GM12878 (cell line): ENCODE measurements around the gene NT5C2.

Source experiments
- BRCA1 ChIP-seq: IDR thresholded peaks from 2 replicates; pipeline ENCODE4 v1.6.1; 2011; ENCODE audit warnings: low read depth, low read length, improper control_type of control experiment
- CUX1 ChIP-seq: IDR thresholded peaks from 2 replicates; pipeline ENCODE4 v1.6.1; 2012; ENCODE audit warnings: improper control_type of control experiment, low read depth, low read length; ENCODE audit not compliant: insufficient replicate concordance
- EED ChIP-seq: sonication (generic); IDR thresholded peaks from 2 replicates; pipeline ENCODE4 v1.6.1; 2016; ENCODE audit warnings: antibody characterized with exemption, low read depth
- JUNB ChIP-seq: IDR thresholded peaks from 2 replicates; pipeline ENCODE4 v1.6.1; 2016; ENCODE audit warnings: antibody characterized with exemption, mild to moderate bottlenecking
- MAX ChIP-seq: IDR thresholded peaks from 2 replicates; pipeline ENCODE4 v1.6.1; 2012; ENCODE audit warnings: low read depth, low read length, improper control_type of control experiment
- POLR2A ChIP-seq: IDR thresholded peaks from 2 replicates; pipeline ENCODE4 v1.6.1; 2011; ENCODE audit warnings: low read depth, mild to moderate bottlenecking, low read length
- USF2 ChIP-seq: IDR thresholded peaks from 2 replicates; pipeline ENCODE4 v1.6.1; 2011; ENCODE audit warnings: low read depth, low read length, improper control_type of control experiment, borderline replicate concordance
- TF ChIP-seq, protein P1 (sequence below), 3 experiments: IDR thresholded peaks in 2 of 3; conservative IDR thresholded peaks in 1 of 3; 2 replicates each; pipeline ENCODE4 v1.5.1; 2011; ENCODE audit warnings: low read depth in 3 of 3, low read length in 3 of 3, mild to moderate bottlenecking in 3 of 3, control low read depth in 2 of 3, moderate library complexity in 2 of 3, inconsistent platforms in 1 of 3, mixed read lengths in 1 of 3; ENCODE audit not compliant: control insufficient read depth in 2 of 3, insufficient read depth in 1 of 3; ENCODE audit errors: extremely low read depth in 1 of 3
- TF ChIP-seq, protein P2 (sequence below): fragments of 450-650 bp; IDR thresholded peaks from 2 replicates; pipeline ENCODE4 v1.6.1; 2018; ENCODE audit warnings: borderline replicate concordance, mild to moderate bottlenecking; ENCODE audit not compliant: partially characterized antibody
- TF ChIP-seq, protein P3 (sequence below): IDR thresholded peaks from 2 replicates; pipeline ENCODE4 v1.6.1; 2011; ENCODE audit warnings: mild to moderate bottlenecking, low read depth, low read length, moderate library complexity; ENCODE audit not compliant: insufficient replicate concordance
- TF ChIP-seq, protein P4 (sequence below): fragments of 450-650 bp; IDR thresholded peaks from 2 replicates; pipeline ENCODE4 v1.6.1; 2017; ENCODE audit warnings: antibody characterized with exemption, mild to moderate bottlenecking, moderate library complexity

- TF ChIP-seq POLR2A (no peak), USF2 (no peak), MAX (no peak), BRCA1 (no peak), EED (no peak), JUNB (no peak), CUX1 (no peak)
- TF ChIP-seq, protein P1, sequence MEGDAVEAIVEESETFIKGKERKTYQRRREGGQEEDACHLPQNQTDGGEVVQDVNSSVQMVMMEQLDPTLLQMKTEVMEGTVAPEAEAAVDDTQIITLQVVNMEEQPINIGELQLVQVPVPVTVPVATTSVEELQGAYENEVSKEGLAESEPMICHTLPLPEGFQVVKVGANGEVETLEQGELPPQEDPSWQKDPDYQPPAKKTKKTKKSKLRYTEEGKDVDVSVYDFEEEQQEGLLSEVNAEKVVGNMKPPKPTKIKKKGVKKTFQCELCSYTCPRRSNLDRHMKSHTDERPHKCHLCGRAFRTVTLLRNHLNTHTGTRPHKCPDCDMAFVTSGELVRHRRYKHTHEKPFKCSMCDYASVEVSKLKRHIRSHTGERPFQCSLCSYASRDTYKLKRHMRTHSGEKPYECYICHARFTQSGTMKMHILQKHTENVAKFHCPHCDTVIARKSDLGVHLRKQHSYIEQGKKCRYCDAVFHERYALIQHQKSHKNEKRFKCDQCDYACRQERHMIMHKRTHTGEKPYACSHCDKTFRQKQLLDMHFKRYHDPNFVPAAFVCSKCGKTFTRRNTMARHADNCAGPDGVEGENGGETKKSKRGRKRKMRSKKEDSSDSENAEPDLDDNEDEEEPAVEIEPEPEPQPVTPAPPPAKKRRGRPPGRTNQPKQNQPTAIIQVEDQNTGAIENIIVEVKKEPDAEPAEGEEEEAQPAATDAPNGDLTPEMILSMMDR (IDR thresholded peaks at IDR 0.05 in 2 of 3, conservative IDR thresholded peaks at IDR 0.05 in 1 of 3; ENCODE audit: control insufficient read depth in 2 of 3, extremely low read depth in 1 of 3, insufficient read depth in 1 of 3, low read depth in 3 of 3, low read length in 3 of 3) = no peak
- TF ChIP-seq, protein P2, sequence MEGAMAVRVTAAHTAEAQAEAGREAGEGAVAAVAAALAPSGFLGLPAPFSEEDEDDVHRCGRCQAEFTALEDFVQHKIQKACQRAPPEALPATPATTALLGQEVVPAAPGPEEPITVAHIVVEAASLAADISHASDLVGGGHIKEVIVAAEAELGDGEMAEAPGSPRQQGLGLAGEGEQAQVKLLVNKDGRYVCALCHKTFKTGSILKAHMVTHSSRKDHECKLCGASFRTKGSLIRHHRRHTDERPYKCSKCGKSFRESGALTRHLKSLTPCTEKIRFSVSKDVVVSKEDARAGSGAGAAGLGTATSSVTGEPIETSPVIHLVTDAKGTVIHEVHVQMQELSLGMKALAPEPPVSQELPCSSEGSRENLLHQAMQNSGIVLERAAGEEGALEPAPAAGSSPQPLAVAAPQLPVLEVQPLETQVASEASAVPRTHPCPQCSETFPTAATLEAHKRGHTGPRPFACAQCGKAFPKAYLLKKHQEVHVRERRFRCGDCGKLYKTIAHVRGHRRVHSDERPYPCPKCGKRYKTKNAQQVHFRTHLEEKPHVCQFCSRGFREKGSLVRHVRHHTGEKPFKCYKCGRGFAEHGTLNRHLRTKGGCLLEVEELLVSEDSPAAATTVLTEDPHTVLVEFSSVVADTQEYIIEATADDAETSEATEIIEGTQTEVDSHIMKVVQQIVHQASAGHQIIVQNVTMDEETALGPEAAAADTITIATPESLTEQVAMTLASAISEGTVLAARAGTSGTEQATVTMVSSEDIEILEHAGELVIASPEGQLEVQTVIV = no peak
- TF ChIP-seq, protein P3, sequence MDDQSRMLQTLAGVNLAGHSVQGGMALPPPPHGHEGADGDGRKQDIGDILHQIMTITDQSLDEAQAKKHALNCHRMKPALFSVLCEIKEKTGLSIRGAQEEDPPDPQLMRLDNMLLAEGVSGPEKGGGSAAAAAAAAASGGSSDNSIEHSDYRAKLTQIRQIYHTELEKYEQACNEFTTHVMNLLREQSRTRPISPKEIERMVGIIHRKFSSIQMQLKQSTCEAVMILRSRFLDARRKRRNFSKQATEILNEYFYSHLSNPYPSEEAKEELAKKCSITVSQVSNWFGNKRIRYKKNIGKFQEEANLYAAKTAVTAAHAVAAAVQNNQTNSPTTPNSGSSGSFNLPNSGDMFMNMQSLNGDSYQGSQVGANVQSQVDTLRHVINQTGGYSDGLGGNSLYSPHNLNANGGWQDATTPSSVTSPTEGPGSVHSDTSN = no peak
- TF ChIP-seq, protein P4, sequence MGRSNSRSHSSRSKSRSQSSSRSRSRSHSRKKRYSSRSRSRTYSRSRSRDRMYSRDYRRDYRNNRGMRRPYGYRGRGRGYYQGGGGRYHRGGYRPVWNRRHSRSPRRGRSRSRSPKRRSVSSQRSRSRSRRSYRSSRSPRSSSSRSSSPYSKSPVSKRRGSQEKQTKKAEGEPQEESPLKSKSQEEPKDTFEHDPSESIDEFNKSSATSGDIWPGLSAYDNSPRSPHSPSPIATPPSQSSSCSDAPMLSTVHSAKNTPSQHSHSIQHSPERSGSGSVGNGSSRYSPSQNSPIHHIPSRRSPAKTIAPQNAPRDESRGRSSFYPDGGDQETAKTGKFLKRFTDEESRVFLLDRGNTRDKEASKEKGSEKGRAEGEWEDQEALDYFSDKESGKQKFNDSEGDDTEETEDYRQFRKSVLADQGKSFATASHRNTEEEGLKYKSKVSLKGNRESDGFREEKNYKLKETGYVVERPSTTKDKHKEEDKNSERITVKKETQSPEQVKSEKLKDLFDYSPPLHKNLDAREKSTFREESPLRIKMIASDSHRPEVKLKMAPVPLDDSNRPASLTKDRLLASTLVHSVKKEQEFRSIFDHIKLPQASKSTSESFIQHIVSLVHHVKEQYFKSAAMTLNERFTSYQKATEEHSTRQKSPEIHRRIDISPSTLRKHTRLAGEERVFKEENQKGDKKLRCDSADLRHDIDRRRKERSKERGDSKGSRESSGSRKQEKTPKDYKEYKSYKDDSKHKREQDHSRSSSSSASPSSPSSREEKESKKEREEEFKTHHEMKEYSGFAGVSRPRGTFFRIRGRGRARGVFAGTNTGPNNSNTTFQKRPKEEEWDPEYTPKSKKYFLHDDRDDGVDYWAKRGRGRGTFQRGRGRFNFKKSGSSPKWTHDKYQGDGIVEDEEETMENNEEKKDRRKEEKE = no peak
Observed at GRCh38 chr10:103104721-103105120, 88.4 kb downstream of the NT5C2 start.
